HG03139 (cell line): ENCODE measurements around the gene IL17D.
"Not testable (repeated sequence)": the region's sequence is repeated elsewhere in the genome, so short reads cannot be mapped to it uniquely, and the experiment has no call there.

Experiments
- ATAC-seq: cut with Tn5 transposase; IDR thresholded peaks from one replicate; pipeline ENCODE4 v1.9.1; 2021; ENCODE audit not compliant: unreplicated experiment

The IL17D gene

DNA sequence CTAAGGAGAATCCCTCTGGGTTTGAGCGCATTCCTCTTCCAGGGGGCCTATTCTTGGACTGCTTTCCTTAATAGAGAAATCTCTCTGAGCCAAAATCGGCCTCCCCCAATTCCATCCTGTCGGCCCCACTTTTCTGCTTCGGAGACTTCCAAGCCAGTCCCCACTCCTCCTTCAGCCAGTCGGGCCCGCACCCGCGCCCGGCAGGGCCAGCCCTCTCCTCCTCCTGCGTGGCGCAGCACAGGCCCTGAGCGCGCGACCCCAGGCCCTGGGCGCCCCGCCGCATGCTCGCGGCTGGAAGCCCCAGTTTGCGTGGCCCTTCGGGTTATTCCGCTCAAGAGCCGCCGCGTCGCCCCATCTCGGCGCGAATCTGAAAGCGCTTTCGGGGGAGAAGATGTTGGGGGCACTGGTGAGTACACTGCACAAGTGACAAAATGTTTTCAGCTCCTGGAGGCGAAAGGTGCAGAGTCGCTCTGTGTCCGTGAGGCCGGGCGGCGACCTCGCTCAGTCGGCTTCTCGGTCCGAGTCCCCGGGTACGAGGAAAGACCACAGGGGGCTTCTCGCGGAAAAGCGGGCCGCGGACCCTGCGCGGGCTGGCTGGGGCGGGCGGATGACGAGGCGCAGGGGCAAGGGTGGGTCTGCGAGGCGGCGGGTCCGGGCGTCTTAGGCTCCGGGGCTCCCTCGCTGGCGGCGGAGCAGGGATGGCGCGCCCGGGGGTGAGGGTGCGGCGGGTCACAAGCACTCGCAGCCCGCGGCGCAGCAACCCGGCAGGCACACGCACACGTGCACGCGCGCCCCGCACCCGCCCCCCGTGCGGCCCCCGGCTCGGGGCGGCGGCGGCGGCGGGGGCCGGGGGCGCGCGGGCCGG lies at the start of gene IL17D:
IL17D (plus strand) TSS at position 785 of the 865 bp plus-strand sequence. CDS start 303 bp downstream, outside the sequence.
- ATAC-seq: peak; percentile 15

- ATAC-seq: no peak
Measured at GRCh38 chr13:20654156-20654555, 49.3 kb upstream of the IL17D start.

DNA sequence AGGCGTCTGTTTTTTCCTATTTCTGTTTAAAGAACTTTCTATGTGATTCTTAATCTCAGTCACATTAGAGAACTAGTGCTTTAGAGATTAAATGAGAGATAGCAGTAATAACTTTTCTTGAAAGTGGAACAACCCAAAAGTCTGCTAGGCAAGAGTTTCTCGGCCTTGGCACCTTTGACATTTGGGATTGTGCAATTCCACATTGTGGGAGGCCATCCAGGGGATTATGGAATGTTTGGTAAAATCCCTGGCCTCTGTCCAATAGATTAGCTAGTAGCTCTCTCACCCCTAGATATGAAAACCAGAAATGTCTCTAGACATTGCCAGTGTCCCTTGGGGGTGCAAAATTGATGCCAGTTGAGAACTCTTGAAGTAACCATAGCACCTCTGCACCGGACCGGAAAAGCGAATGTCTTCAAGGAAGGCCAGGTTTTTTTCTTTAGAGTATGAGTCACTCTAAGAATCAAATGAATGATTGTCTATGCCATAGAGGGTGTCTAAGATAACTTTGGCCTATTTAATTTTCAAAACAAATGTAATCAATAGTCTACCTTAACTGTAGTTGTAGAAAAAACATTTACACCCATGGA lies 45.0 kb upstream of the IL17D start:
- no peak for ATAC-seq

DNA sequence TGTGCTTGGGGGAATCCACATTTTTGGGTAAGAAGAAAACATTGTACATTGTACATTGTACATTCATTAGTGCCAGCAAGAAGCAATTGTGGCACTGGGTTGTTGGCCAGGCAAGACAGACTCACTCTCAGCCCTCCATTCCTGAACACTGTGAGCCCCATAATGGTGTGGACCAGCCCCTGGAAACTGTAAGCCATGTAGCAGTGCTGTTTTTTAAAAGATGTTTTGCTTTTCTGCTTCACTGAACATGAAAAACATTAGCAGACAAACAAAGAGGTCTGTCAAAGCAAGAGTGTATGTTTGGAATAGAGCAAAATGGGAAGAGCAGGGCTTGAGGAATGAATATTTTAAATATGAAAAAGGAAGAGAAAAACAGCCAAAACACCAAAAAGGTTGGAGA lies 39.1 kb upstream of the IL17D start:
- ATAC-seq: no peak

- ATAC-seq: no peak
Measured at GRCh38 chr13:20666948-20667347, 36.6 kb upstream of the IL17D start.

- ATAC-seq: no peak
Measured at GRCh38 chr13:20667857-20668437, 35.6 kb upstream of the IL17D start.

DNA sequence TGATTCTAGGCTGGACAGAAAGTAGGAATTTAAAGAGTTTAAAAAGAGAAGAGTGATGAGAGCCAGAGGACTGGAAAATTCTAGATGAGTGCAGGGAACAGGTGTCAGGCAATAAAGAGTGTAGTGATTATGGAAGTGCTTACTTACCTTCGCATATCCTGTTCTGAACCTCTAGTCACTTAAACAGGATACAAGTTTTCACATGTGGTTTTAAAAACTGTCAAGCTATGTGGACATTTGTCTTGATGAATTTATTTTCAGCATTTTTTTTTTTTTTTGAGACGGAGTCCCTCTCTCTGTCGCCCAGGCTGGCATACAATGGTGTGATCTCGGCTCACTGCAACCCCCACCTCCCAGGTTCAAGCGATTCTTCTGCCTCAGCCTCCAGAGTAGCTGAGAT lies 34.3 kb upstream of the IL17D start:
- ATAC-seq: no peak

DNA sequence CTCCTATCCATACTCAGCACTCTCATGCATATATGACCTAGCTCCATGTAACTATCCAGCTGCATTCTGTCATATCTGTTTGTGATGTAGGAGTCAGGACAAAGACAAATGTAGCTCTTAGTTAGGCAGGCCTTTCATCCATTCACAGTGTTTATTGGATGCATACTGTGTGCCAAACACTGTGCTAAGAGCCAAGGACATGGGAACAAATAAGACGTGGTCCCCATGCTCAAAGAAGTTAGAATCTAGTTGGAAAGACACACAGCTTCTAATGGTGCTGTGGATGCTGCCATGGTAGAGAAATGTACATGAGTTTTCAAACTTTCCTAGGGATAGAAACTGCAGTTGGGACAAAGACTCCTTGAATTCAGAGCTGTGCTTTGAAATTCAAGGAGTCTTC lies 31.7 kb upstream of the IL17D start:
- no peak for ATAC-seq

GRCh38 chr13:20672772-20673171 lies 30.7 kb upstream of the IL17D start:
- ATAC-seq: no peak

- ATAC-seq: no peak
Measured at GRCh38 chr13:20673715-20674114, 29.8 kb upstream of the IL17D start.

DNA sequence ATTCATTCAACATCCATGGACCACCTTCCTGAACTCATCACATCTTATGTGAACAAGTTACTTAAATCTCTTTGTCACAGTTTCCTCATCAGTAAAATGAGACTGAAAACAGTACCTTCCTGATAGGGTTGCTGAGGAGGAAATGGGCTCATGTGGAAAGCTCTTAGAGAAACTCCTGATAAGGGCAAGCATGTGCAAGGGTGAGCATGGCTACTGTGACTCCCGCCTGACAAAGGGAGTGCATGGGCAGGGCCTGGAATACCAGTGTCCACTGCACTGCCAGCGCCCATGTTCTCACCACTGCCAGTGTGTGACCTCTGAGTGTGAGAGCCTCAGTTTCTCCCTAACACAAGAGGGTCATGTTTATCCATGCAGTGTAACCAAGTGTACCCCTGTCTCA lies 27.3 kb upstream of the IL17D start:
- ATAC-seq: no peak

- not testable (repeated sequence) for ATAC-seq
Measured at GRCh38 chr13:20678606-20679005, 24.9 kb upstream of the IL17D start.

DNA sequence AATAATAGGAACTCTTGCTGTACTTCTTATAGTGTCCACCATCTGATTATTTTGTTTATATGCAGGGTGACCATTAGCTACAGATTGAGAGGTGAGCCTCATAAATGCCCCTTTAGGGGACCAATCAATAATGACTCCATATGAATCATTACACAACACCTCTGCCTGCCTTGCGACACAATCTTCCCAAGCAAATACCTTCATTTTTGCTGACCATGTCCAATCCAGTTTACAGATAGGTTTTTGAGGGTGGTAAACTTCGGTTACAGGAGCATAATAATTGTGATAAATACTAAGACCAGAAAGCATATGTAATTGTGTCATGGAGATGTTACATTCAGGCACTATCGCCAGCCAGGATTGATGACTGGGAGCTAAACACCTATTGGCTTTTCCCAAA lies 23.6 kb upstream of the IL17D start:
- no peak for ATAC-seq

DNA sequence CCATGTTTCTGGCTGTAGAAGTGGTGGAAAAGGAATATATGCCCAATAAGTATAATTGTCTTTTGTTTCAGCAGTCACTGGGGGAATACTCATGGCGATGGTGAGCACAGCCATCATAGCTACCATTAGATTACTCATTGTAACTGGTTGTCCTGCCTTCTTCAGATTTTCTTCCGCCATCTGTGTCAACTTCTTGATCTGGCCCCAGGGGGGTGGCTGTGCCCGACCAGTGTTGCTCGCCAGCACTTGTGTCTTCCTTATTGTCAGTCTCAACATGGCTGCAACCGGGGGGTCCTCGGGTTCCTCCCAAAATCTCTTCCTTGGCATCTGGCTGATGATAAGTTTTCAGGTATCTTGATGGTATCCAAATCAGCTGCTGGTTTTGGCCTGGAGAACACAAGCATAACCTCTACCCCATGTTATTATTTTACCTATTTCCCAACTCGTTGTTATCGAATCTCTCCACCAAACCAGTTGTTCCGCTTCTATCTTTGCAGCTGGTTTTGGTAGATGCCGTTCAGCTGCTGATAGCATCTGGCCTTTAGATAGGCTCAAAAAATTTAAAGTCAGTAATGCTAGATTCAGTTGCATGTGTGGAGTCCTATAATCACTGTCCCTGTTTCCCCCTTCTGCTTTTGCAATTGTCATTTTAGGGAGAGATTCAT lies 23.0 kb upstream of the IL17D start:
- ATAC-seq: no peak

- ATAC-seq: not testable (repeated sequence)
Measured at GRCh38 chr13:20681481-20681880, 22.0 kb upstream of the IL17D start.

- no peak for ATAC-seq
Measured at GRCh38 chr13:20682061-20682460, 21.4 kb upstream of the IL17D start.

- ATAC-seq: no peak
Measured at GRCh38 chr13:20684041-20684440, 19.5 kb upstream of the IL17D start.

GRCh38 chr13:20684546-20684945 lies 19.0 kb upstream of the IL17D start:
- no peak for ATAC-seq

DNA sequence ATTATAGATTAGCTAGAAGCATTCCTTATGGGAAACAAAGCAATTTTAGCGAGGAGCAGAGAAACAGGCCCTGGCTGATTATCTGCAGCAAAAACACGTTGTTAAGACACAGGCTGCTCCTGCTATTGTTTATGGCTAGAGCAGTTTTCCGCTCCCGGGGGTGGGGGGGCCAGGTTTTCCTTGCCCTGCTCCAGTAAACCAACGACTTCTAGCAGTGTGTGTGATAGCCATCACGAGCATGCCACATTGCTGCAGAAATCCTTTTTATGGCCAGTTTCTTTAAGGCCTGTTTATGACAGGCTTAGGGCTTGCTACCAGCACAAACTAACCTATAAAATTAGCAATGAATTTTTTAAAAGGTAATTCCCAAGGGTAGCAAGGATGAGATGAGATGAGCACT lies 18.4 kb upstream of the IL17D start:
- ATAC-seq: no peak

DNA sequence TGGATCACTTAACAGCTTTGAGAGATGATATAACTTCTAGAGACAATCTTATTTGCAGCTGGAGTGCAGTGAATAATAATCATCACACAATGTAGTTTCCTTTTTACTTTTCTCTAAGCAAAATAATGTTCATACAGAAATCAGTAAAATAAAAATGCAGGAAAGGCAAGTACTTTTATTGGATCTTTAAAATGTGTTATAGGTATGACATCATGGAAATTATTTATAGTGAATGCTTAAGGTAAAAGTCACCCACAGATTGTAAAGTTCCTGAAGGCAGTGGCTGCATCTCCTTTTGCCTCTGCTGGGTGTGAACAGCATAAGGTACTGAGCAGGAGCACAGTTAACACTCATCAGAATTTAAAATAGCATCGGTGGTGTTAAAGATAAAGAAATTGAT lies 17.3 kb upstream of the IL17D start:
- ATAC-seq: no peak

- no peak for ATAC-seq
Measured at GRCh38 chr13:20686863-20687579, 16.5 kb upstream of the IL17D start.
